Ectodermal cell (in vitro differentiated cells): Measurements from ENCODE around the gene PDF.
A peak's percentile ranks its signal among the peaks of the same experiment; 100 is the strongest.

Experiments
- H3K27ac ChIP-seq: 2 replicates; pipeline ENCODE4 v1.7.0; 2013; ENCODE audit warnings: mild to moderate bottlenecking, low read depth, low read length; ENCODE audit not compliant: insufficient read depth, poor library complexity, severe bottlenecking
- H3K27me3 ChIP-seq: 2 replicates; pipeline ENCODE4 v1.7.0; 2013; ENCODE audit warnings: mild to moderate bottlenecking, low read length; ENCODE audit not compliant: insufficient read depth, control insufficient read depth, poor library complexity, severe bottlenecking
- H3K36me3 ChIP-seq: one replicate; pipeline ENCODE4 v1.7.0; 2013; ENCODE audit warnings: low read length; ENCODE audit not compliant: control insufficient read depth, insufficient read depth
- H3K4me1 ChIP-seq: one replicate; pipeline ENCODE4 v1.7.0; 2013; ENCODE audit warnings: low read length; ENCODE audit not compliant: control insufficient read depth, insufficient read depth
- H3K4me3 ChIP-seq: 2 replicates; pipeline ENCODE4 v1.7.0; 2013; ENCODE audit warnings: low read depth, low read length, control low read depth; ENCODE audit not compliant: insufficient read depth
- H3K9me3 ChIP-seq: 2 replicates; pipeline ENCODE4 v1.7.0; 2013; ENCODE audit warnings: mild to moderate bottlenecking, low read length, moderate library complexity; ENCODE audit not compliant: control insufficient read depth
- WGBS, 2 experiments: methylation state at CpG; one replicate each; pipeline ENCODE4 v1.1.7; 2013; ENCODE audit warnings: missing lambda C conversion rate in 2 of 2; 5-methylcytosine and 5-hydroxymethylcytosine counted together

The PDF gene

GRCh38 chr16:69340095-69340644, 9.8 kb upstream of the PDF start:
- peaks cover 33% of the 10 kb centered on the region for H3K36me3 ChIP-seq
- H3K4me1 ChIP-seq, result peaks cover 11% of the 10 kb centered on the region
- peak overlapping the region; percentile 97 for H3K4me3 ChIP-seq
- H3K27ac ChIP-seq, result peak overlapping the region; percentile 57
- H3K9me3 ChIP-seq, result no peaks in the 10 kb centered on the region
- WGBS, 2 experiments, result 7 to 8% methylated on average over 16 of the region's 16 CpGs
- H3K27me3 ChIP-seq, result no peaks in the 10 kb centered on the region

GRCh38 chr16:69339289-69340094, 9.1 kb upstream of the PDF start, which contains the start of the genes COG8 and NIP7:
Gene COG8 (minus strand): TSS chr16:69339564. CDS start chr16:69339552, 12 bp downstream.
Gene NIP7 (plus strand): TSS chr16:69339772. CDS start chr16:69339830, 58 bp downstream.
- H3K4me3 ChIP-seq, result peak within 1 kb of the TSS; percentile 97
- peak within 1 kb of the TSS; percentile 58 for H3K27ac ChIP-seq
- WGBS, 2 experiments, result 1% methylated on average over 77 of the region's 77 CpGs
- peaks cover 40% of the 10 kb centered on the region for H3K36me3 ChIP-seq
- H3K4me1 ChIP-seq, result peaks cover 11% of the 10 kb centered on the region
- H3K27me3 ChIP-seq, result no peaks in the 10 kb centered on the region
- H3K9me3 ChIP-seq, result no peaks in the 10 kb centered on the region

GRCh38 chr16:69338557-69339288, 8.3 kb upstream of the PDF start:
- 24 to 26% methylated on average over 46 of the region's 46 CpGs for WGBS, 2 experiments
- peak overlapping the region; percentile 97 for H3K4me3 ChIP-seq
- H3K27ac ChIP-seq, result peak overlapping the region; percentile 58
- no peaks in the 10 kb centered on the region for H3K9me3 ChIP-seq
- H3K4me1 ChIP-seq, result peaks cover 11% of the 10 kb centered on the region
- H3K27me3 ChIP-seq, result no peaks in the 10 kb centered on the region
- H3K36me3 ChIP-seq, result peaks cover 46% of the 10 kb centered on the region

GRCh38 chr16:69334696-69335095, 4.3 kb upstream of the PDF start:
- Histone ChIP-seq H3K27ac (no peak overlapping the region), H3K27me3 (no peaks in the 10 kb centered on the region), H3K9me3 (no peaks in the 10 kb centered on the region), H3K4me3 (no peak overlapping the region), H3K4me1 (peaks cover 5% of the 10 kb centered on the region), H3K36me3 (peaks cover 46% of the 10 kb centered on the region)
- 96 to 97% methylated on average over 9 of the region's 9 CpGs for WGBS, 2 experiments

- Histone ChIP-seq H3K27ac (no peak overlapping the region), H3K36me3 (peaks cover 51% of the 10 kb centered on the region), H3K4me1 (peaks cover 14% of the 10 kb centered on the region), H3K9me3 (no peaks in the 10 kb centered on the region), H3K27me3 (no peaks in the 10 kb centered on the region), H3K4me3 (peak overlapping the region; percentile 72)
- WGBS, 2 experiments, result 8% methylated on average over 77 of the region's 77 CpGs
These were observed 761 bp downstream of the PDF start for GRCh38 chr16:69329369-69330285.

- WGBS, 2 experiments, result 79 to 87% methylated on average over 10 of the region's 10 CpGs
- no peak overlapping the region for H3K4me3 ChIP-seq
- no peak overlapping the region for H3K27ac ChIP-seq
These were observed 1.5 kb downstream of the PDF start for GRCh38 chr16:69328854-69329316.

GRCh38 chr16:69327585-69328310, 2.6 kb downstream of the PDF start:
- Histone ChIP-seq H3K4me3 (no peak overlapping the region), H3K36me3 (peaks cover 48% of the 10 kb centered on the region), H3K27ac (no peak overlapping the region), H3K27me3 (no peaks in the 10 kb centered on the region), H3K9me3 (no peaks in the 10 kb centered on the region), H3K4me1 (peaks cover 14% of the 10 kb centered on the region)
- 94 to 96% methylated on average over 14 of the region's 14 CpGs for WGBS, 2 experiments

More at GRCh38 chr16:69328854-69329316, 1.5 kb downstream of the PDF start:
- H3K36me3 ChIP-seq, result peaks cover 49% of the 10 kb centered on the region
- peaks cover 14% of the 10 kb centered on the region for H3K4me1 ChIP-seq
- H3K27me3 ChIP-seq, result no peaks in the 10 kb centered on the region
- no peaks in the 10 kb centered on the region for H3K9me3 ChIP-seq

- no peaks in the 10 kb centered on the region for H3K9me3 ChIP-seq
- no peak overlapping the region for H3K27ac ChIP-seq
- no peak overlapping the region for H3K4me3 ChIP-seq
- peaks cover 48% of the 10 kb centered on the region for H3K36me3 ChIP-seq
- H3K27me3 ChIP-seq, result no peaks in the 10 kb centered on the region
- H3K4me1 ChIP-seq, result peaks cover 14% of the 10 kb centered on the region
- WGBS, 2 experiments, result 95% methylated on average over 7 of the region's 7 CpGs
These were observed 4.1 kb downstream of the PDF start for GRCh38 chr16:69326172-69326873.
